Smooth muscle cell (in vitro differentiated cells): ENCODE measurements around the gene GPRC6A. TPM values are rescaled to one million over a fixed set of nuclear protein-coding genes. Genes with fewer than 3 reads are reported as not detected.

ENCODE experiments used
- DNase-seq: peaks from one replicate; lab custom pipeline; 2025; ENCODE audit not compliant: unreplicated experiment; lab: John Stamatoyannopoulos, UW
- H2AFZ ChIP-seq: fragments of 200-600 bp; sonication (generic); 2 replicates; pipeline ENCODE4 v1.6.0; 2016; ENCODE audit warnings: antibody characterized with exemption, low read depth, mild to moderate bottlenecking
- H3F3A ChIP-seq: fragments of 200-600 bp; sonication (generic); 2 replicates; pipeline ENCODE4 v1.6.0; 2017; ENCODE audit warnings: antibody characterized with exemption, low read depth
- H3K27ac ChIP-seq: fragments of 200-600 bp; sonication (generic); 2 replicates; pipeline ENCODE4 v1.5.1; 2016; ENCODE audit warnings: low read depth, mild to moderate bottlenecking
- H3K27me3 ChIP-seq: fragments of 200-600 bp; sonication (generic); 2 replicates; pipeline ENCODE4 v1.6.1; 2016; ENCODE audit warnings: low read depth, mild to moderate bottlenecking
- H3K36me3 ChIP-seq: fragments of 200-600 bp; sonication (generic); 2 replicates; pipeline ENCODE4 v1.5.1; 2016; ENCODE audit warnings: low read depth
- H3K4me1 ChIP-seq: fragments of 200-600 bp; sonication (generic); 2 replicates; pipeline ENCODE4 v1.5.1; 2016; ENCODE audit warnings: low read depth
- H3K4me2 ChIP-seq: fragments of 200-600 bp; sonication (generic); 2 replicates; pipeline ENCODE4 v1.6.0; 2016; ENCODE audit warnings: mild to moderate bottlenecking
- H3K4me3 ChIP-seq: fragments of 200-600 bp; sonication (generic); 2 replicates; pipeline ENCODE4 v1.5.1; 2016; ENCODE audit warnings: mild to moderate bottlenecking
- H3K79me2 ChIP-seq: fragments of 200-600 bp; sonication (generic); 2 replicates; pipeline ENCODE4 v1.6.0; 2016; ENCODE audit warnings: low read depth, mild to moderate bottlenecking
- H3K9ac ChIP-seq: fragments of 200-600 bp; sonication (generic); 2 replicates; pipeline ENCODE4 v1.6.0; 2016; ENCODE audit warnings: low read depth
- H3K9me3 ChIP-seq: fragments of 200-600 bp; sonication (generic); replicated peaks from 2 replicates; pipeline ENCODE4 v1.5.1; 2016; ENCODE audit warnings: low read depth
- H4K20me1 ChIP-seq: fragments of 200-600 bp; sonication (generic); 2 replicates; pipeline ENCODE4 v1.6.0; 2016; ENCODE audit warnings: low read depth
- CTCF ChIP-seq: fragments of 200-600 bp; sonication (generic); IDR thresholded peaks from 2 replicates; pipeline ENCODE4 v1.5.1; 2017; ENCODE audit warnings: borderline replicate concordance, mild to moderate bottlenecking, antibody characterized with exemption; ENCODE audit not compliant: insufficient read depth, poor library complexity, severe bottlenecking
- WGBS: methylation state at CpG from one replicate; pipeline ENCODE4 v1.1.7; 2016; ENCODE audit warnings: low lambda C conversion rate; 5-methylcytosine and 5-hydroxymethylcytosine counted together
- polyA plus RNA-seq: library from polyadenylated mRNA; unstranded; fragments of >200 nt; fragmentation: Nextera tagmentation; extraction: Ambion mirVana; gene quantifications from 2 replicates; pipeline ENCODE4 v1.2.1, GENCODE V29; 2016
- total RNA-seq: library from RNA; depleted of rRNA; stranded (reverse); fragments of >200 nt; gene quantifications from 2 replicates; pipeline ENCODE4 v1.2.3, GENCODE V29; 2014

The GPRC6A gene
- total and polyA plus RNA-seq, 2 experiments from 2014 or later: not detected

- Histone ChIP-seq H3K4me1 (no peaks in the 10 kb centered on the region), H2AFZ (no peak overlapping the region), H3K9ac (no peak overlapping the region), H3K36me3 (no peaks in the 10 kb centered on the region), H3K79me2 (no peaks in the 10 kb centered on the region), H3F3A (no peaks in the 10 kb centered on the region), H3K4me2 (no peak overlapping the region), H3K27ac (no peak overlapping the region), H3K27me3 (no peaks in the 10 kb centered on the region), H3K9me3 (no peaks in the 10 kb centered on the region), H4K20me1 (no peaks in the 10 kb centered on the region), H3K4me3 (no peak overlapping the region)
- DNase-seq: no peak
- no peak for TF ChIP-seq CTCF
These were observed 29.2 kb upstream of the GPRC6A start for GRCh38 chr6:116858060-116858459.

GRCh38 chr6:116847227-116847626, 18.3 kb upstream of the GPRC6A start:
- no peak for DNase-seq
- peak; percentile 35 for TF ChIP-seq CTCF
- Histone ChIP-seq H3K79me2 (no peaks in the 10 kb centered on the region), H3K4me2 (no peak overlapping the region), H3K4me1 (no peaks in the 10 kb centered on the region), H4K20me1 (no peaks in the 10 kb centered on the region), H3K27ac (no peak overlapping the region), H3K36me3 (no peaks in the 10 kb centered on the region), H2AFZ (no peak overlapping the region), H3K27me3 (no peaks in the 10 kb centered on the region), H3K9me3 (no peaks in the 10 kb centered on the region), H3F3A (no peaks in the 10 kb centered on the region), H3K4me3 (no peak overlapping the region), H3K9ac (no peak overlapping the region)
- 45% methylated on average over 1 of the region's 1 CpG for WGBS

- no peaks in the 10 kb centered on the region for H3K4me1 ChIP-seq
- no peaks in the 10 kb centered on the region for H3K9me3 ChIP-seq
- no peaks in the 10 kb centered on the region for H3K36me3 ChIP-seq
- H3K27ac ChIP-seq: no peak overlapping the region
- 74% methylated on average over 1 of the region's 1 CpG for WGBS
- no peak overlapping the region for H3K4me2 ChIP-seq
- H3K79me2 ChIP-seq: no peaks in the 10 kb centered on the region
- DNase-seq: no peak
- no peaks in the 10 kb centered on the region for H4K20me1 ChIP-seq
- H3K9ac ChIP-seq: no peak overlapping the region
- H3K27me3 ChIP-seq: no peaks in the 10 kb centered on the region
- no peak overlapping the region for H3K4me3 ChIP-seq
- no peak for TF ChIP-seq CTCF
- H2AFZ ChIP-seq: no peak overlapping the region
- H3F3A ChIP-seq: no peaks in the 10 kb centered on the region
These were observed 13.6 kb upstream of the GPRC6A start for GRCh38 chr6:116842459-116842858.

GRCh38 chr6:116840091-116840490, 11.2 kb upstream of the GPRC6A start:
- Histone ChIP-seq H3K27ac (no peak overlapping the region), H3K4me2 (no peak overlapping the region), H3K4me3 (no peak overlapping the region), H3K9me3 (no peaks in the 10 kb centered on the region), H4K20me1 (no peaks in the 10 kb centered on the region), H2AFZ (no peak overlapping the region), H3K36me3 (no peaks in the 10 kb centered on the region), H3K9ac (no peak overlapping the region), H3K27me3 (no peaks in the 10 kb centered on the region), H3F3A (no peaks in the 10 kb centered on the region), H3K79me2 (no peaks in the 10 kb centered on the region), H3K4me1 (no peaks in the 10 kb centered on the region)
- WGBS: 34% methylated on average over 2 of the region's 2 CpGs
- no peak for DNase-seq
- TF ChIP-seq CTCF: no peak
